HG03432 (cell line): Measurements from ENCODE around the gene FHIT.

Experiments used
- ATAC-seq: cut with Tn5 transposase; IDR thresholded peaks from one replicate; pipeline ENCODE4 v1.9.1; 2021; ENCODE audit warnings: mild to moderate bottlenecking, moderate library complexity; ENCODE audit not compliant: unreplicated experiment

FHIT gene

GRCh38 chr3:60202052-60202726 is 1049.1 kb downstream of the FHIT start:
- no peak for ATAC-seq

- ATAC-seq, result no peak
These were observed 1051.9 kb downstream of the FHIT start for GRCh38 chr3:60199306-60199705.

DNA sequence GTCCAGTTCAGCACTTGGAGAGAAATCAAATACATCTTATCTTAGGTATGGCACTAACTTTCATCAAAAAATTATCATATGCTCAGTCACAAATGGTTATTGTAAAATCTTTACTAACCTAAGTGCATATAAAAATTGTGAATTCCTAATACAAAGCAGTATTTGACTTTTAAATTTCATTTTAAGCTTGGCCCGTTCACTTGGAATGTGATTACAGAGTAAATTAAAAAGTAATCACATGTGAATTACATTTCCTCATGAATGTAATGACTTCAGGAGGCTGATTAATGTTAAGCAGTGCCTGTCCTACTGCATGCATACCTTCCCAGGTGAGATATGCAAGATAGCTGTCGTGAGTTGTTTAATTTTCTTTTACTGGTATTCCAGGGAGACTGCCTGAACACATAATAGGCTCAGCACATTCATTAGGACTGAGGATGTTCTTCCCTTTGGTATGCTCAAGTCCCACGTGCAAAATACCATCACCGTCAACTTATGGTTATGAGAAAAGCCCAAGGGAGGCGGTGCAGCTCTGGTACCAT is 1053.0 kb downstream of the FHIT start:
- no peak for ATAC-seq

- ATAC-seq, result peak; percentile 68
These were observed 1058.7 kb downstream of the FHIT start for GRCh38 chr3:60192297-60193114.

GRCh38 chr3:60190073-60190472 is 1061.2 kb downstream of the FHIT start:
- ATAC-seq, result no peak

DNA sequence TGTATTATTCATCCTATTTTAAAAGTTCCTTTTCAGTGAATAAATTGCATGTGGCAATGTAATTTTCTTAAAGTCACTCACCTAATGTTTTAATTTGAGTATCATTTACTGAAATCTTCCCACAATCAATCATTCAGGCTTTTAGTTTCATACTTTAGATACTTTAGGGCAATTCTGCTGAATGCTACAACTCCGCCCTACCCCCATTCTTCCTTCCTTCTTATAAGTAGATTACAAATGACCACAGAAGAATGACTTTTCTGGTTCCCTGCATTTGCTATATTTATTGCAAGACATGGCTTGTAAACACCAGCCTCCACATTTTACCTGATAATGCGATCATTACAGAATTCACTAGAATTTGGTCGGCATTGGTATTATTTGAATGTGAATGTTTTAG is 1061.9 kb downstream of the FHIT start:
- ATAC-seq, result no peak

- no peak for ATAC-seq
These were observed 1062.4 kb downstream of the FHIT start for GRCh38 chr3:60188803-60189202.

GRCh38 chr3:60187343-60187742 is 1063.9 kb downstream of the FHIT start:
- ATAC-seq, result no peak

DNA sequence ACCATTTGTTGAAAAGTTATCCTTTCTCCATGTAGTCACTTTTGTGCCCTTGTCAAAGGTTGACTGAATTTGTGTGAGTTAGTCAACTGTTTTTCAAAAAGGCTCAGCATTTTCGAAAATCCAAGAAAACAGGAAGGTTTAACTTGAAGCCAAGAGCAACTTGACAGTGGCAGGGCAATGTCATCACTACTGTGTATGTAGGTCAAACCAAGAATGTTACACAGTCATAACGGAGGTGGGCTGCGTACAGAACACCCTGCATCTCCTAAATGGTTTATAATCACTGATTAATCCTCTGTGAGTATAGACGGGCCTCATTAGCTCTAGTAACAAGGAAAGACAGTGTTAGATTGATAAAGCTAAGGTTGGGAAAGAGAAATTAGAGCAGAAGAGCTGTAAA is 1064.9 kb downstream of the FHIT start:
- ATAC-seq, result no peak

GRCh38 chr3:60185161-60185560 is 1066.1 kb downstream of the FHIT start:
- no peak for ATAC-seq

GRCh38 chr3:60182697-60183096 is 1068.6 kb downstream of the FHIT start:
- no peak for ATAC-seq

GRCh38 chr3:60178931-60179653 is 1072.2 kb downstream of the FHIT start:
- ATAC-seq, result no peak

- no peak for ATAC-seq
These were observed 1073.5 kb downstream of the FHIT start for GRCh38 chr3:60177726-60178125.

DNA sequence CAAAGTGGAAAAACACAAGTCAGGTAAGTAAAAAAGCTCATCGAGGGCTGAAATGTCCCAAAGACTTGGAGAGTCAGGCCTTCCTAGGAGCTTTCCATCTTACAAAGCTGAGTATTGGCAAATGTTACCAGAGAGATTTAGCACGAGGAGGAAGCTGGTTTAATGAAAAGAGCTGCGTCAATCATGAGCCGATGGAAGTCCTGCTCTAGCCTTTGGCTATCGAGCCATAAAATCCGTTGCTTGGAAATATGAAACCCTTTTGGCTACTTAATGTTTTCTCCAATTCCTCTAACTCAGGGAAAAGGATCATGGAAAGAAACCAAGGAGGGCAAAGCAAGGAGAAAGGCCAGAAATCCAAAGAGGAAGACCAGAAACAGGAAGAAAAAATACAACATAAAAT is 1074.6 kb downstream of the FHIT start:
- no peak for ATAC-seq

DNA sequence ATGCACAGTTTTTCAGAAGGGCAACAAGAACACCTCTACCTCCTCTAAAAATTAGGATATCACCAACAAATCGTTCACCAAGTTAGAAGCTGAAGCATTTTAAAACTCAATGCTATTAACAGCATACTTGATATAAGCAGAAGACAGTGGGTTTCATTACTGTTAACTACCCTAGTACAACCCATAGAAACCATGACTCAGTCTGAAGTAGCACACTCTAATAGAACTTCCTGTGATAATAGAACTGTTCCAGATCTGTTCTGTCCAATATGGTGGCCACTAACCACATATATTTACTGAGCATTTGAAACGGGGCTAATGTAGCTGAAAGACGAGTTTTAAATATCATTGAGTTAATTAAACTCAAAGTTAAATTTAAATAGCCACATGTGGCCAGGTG is 1075.6 kb downstream of the FHIT start:
- ATAC-seq, result no peak

DNA sequence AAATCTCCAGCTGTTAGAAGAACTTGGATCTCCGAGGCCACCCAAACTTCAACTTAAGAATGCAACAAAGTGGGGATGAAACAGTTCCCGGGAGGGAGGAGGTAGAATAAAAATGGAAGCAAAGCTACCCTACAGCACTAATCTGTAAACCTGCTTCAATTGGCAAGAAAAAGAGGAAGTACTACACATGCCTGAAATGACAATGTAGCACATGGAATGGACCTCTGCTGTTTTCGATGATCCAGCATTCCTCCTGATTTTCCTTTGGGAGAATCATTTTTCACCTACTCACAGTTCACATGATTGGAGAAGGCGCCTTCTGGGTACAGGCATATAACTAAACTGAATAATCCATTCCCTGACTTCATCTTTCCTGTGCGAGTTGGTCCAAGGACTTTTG is 1081.5 kb downstream of the FHIT start:
- no peak for ATAC-seq

DNA sequence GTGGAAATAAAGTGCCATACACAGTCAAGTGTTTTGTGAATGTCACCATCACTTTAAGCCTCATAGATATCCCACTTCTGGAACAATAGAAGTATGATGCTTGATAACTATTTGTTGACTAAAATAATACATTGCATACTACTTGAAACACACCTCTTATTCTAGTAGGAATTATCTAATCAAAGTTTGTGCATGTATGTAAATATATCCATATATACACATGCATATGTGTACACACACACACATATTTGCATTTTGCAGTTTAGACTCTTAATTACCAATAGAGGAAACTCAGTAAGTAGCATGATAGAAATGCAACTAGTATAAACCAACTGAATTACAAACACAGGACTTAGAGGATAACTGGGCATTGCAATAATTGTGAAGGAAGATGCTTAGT is 1084.1 kb downstream of the FHIT start:
- ATAC-seq, result no peak

GRCh38 chr3:60160822-60161748 is 1090.2 kb downstream of the FHIT start:
- ATAC-seq, result no peak

DNA sequence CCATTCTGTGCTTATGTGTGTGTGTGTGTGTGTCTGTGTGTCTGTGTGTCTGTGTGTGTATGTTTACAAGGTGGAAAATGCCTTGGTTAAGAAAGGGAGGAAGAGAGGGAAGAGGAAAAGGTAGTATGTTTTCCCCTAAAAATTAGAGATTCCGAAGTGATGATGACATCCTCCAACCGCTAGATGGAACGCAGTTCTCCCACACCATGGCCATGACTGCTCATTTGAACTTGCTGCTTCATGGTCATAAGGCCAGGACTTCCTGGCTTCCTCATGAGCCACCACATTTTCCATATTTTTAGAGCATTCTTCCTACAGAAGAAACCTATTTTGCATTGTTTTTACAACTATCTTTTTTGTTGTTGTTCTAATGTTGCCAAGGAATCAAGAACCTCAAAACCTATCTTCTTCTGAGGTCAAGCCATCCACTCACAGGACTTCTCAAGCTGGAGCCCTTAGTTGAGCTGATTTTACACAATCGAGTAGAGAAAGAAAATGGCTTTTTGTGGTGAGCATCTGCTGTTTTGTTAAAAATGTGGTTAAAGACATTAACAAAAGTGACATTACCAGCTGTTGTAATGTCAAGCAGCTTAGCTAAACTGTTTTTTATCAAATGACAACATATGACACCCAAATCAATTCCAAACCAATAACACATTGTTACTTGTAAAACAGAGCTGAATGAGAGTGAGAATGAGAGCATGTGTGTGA is 1091.0 kb downstream of the FHIT start:
- ATAC-seq, result no peak

DNA sequence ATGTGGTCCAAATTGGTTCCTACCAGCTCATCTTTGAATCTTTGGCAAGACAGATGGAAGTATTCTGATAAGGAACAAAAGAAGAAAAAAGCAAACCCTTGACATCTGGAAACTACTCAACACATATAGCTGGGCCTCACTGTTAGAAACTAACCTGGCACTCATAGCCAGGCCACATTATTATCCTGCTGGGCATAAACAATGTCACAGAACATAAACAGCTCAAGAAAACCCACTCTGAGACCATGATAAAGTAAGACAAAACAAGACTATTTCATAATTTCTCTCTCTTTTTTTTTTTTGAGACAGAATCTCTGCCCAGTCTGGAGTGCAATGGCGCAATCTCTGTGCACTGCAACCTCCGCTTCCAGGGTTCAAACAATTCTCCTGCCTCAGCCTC is 1093.2 kb downstream of the FHIT start:
- no peak for ATAC-seq
